HepG2 (cell line): ENCODE results near the gene C1GALT1. TPM values are rescaled to one million over a fixed set of nuclear protein-coding genes. Genes with fewer than 3 reads are reported as not detected.
A peak's percentile ranks its signal among the peaks of the same experiment; 100 is the strongest.

Source experiments
- AKNA ChIP-seq: sonication (generic); formaldehyde crosslinking; IDR thresholded peaks from 2 replicates; pipeline ENCODE4 v1.4.0; 2020; ENCODE audit warnings: missing genetic modification reagents, borderline replicate concordance
- ATF5 ChIP-seq: sonication (generic); formaldehyde crosslinking; IDR thresholded peaks from 2 replicates; pipeline ENCODE4 v1.4.0; 2020; ENCODE audit warnings: mild to moderate bottlenecking, low read depth, missing genetic modification reagents
- ELF1 ChIP-seq: sonication (generic); formaldehyde crosslinking; IDR thresholded peaks from 2 replicates; pipeline ENCODE4 v1.4.0; 2020; ENCODE audit warnings: missing genetic modification reagents
- ERF ChIP-seq: IDR thresholded peaks from 2 replicates; pipeline ENCODE4 v1.6.1; 2018; ENCODE audit warnings: missing biosample characterization, missing genetic modification reagents
- HMG20A ChIP-seq: IDR thresholded peaks from 2 replicates; pipeline ENCODE4 v1.6.1; 2016; ENCODE audit warnings: borderline replicate concordance
- HMGXB4 ChIP-seq, 2 experiments: sonication (generic) in 1 of 2; formaldehyde crosslinking in 1 of 2; IDR thresholded peaks; 2 replicates each; pipeline versions ENCODE4 v1.4.0 to v1.6.1; 2018 to 2020; ENCODE audit warnings: missing genetic modification reagents in 2 of 2, borderline replicate concordance in 1 of 2, low read depth in 1 of 2, mild to moderate bottlenecking in 1 of 2, missing biosample characterization in 1 of 2
- NR3C1 ChIP-seq: sonication (generic); formaldehyde crosslinking; IDR thresholded peaks from 2 replicates; pipeline ENCODE4 v1.4.0; 2020; ENCODE audit warnings: missing genetic modification reagents
- RNF2 ChIP-seq: fragments of 450-650 bp; conservative IDR thresholded peaks from 2 replicates; pipeline ENCODE4 v1.6.1; 2016; ENCODE audit warnings: low read depth
- TGIF2 ChIP-seq: IDR thresholded peaks from 2 replicates; pipeline ENCODE4 v1.6.1; 2016; ENCODE audit warnings: control low read depth, missing compliant biosample characterization
- XRCC5 ChIP-seq: fragments of 200-400 bp; formaldehyde crosslinking; optimal IDR thresholded peaks from 2 replicates; pipeline ENCODE3; 2017; ENCODE audit warnings: mild to moderate bottlenecking, low read length
- ZEB1 ChIP-seq: IDR thresholded peaks from 2 replicates; pipeline ENCODE4 v1.6.1; 2012; ENCODE audit warnings: mild to moderate bottlenecking, low read depth, inconsistent platforms; ENCODE audit not compliant: insufficient replicate concordance
- ZNF124 ChIP-seq: sonication (generic); formaldehyde crosslinking; IDR thresholded peaks from 2 replicates; pipeline ENCODE4 v1.4.0; 2020; ENCODE audit warnings: missing genetic modification reagents
- ZNF776 ChIP-seq: sonication (generic); formaldehyde crosslinking; IDR thresholded peaks from 2 replicates; pipeline ENCODE4 v1.4.0; 2020; ENCODE audit warnings: mild to moderate bottlenecking, missing genetic modification reagents
- polyA plus RNA-seq, 8 experiments: library from polyadenylated mRNA; depleted of rRNA in 3 of 8; stranded (reverse) in 7 of 8; unstranded in 1 of 8; fragments of >200 nt; fragmentation: Illumina TruSeq in 4 of 8; extraction: Trizol in 4 of 8; gene quantifications; 2 replicates each; pipeline versions ENCODE4 v1.2.1 to v1.2.3, GENCODE V29; 2011 to 2016; ENCODE audit warnings: low read depth in 4 of 8, missing spikeins in 1 of 8, mixed read lengths in 1 of 8; ENCODE audit not compliant: insufficient read depth in 1 of 8
- total RNA-seq, 5 experiments: library from RNA; depleted of rRNA; stranded (reverse); fragments of >200 nt; fragmentation: Illumina TruSeq; extraction: Trizol; gene quantifications; 2 replicates each; pipeline ENCODE4 v1.2.3, GENCODE V29; 2016; ENCODE audit warnings: low read depth in 1 of 5
- TF ChIP-seq, protein P1 (sequence below): sonication (generic); formaldehyde crosslinking; IDR thresholded peaks from 2 replicates; pipeline ENCODE4 v1.8.0; 2022; ENCODE audit warnings: low read depth, missing genetic modification reagents
- TF ChIP-seq, protein P2 (sequence below): sonication (generic); formaldehyde crosslinking; IDR thresholded peaks from 2 replicates; pipeline ENCODE4 v1.8.0; 2022; ENCODE audit warnings: mild to moderate bottlenecking, missing genetic modification reagents; ENCODE audit not compliant: insufficient replicate concordance
- TF ChIP-seq, protein P3 (sequence below): conservative IDR thresholded peaks from 2 replicates; pipeline ENCODE4 v1.6.1; 2018; ENCODE audit warnings: missing genetic modification reagents

C1GALT1 gene
- total and polyA plus RNA-seq, 2 of the 13 experiments (the other 11 are each of a cell fraction or from before 2014, with no cell fraction given): 57.1 to 65.9 TPM

DNA sequence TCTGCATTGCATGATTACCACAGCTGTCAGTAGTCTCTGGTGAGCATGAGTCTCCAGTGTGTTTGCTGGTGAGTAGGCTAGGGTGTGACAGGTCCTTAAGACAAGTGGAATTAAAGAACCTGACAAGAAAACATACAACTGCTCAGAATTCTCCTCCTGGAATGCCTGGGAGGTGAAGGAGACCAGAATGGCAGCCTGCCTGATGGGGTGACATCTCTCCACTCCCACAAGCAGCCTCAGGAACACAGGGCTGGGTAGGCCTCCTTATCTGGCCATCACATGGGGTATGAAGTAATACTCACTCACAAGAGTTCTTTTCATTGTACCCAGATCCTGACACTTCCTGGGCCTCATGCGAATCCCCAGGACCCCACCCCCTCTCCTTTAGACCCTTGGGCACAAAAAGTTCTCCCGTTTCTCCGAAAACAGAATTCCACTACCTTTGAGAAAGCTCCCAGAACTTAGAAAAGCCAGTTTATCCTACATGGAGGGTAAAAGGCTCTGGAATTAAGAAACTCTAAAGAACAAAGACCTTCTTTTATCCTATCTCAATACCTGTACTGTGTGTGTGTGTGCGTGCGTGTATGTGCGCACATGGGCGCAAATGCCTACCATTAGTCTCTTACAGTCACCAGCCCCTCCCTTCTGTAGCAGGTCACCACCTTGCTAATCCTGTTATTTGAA is 33.4 kb upstream of the C1GALT1 start (continued):
- TF ChIP-seq AKNA (no peak), HMG20A (CRISPR knock-in tag) (peak; percentile 46; the same call in 1 of the 2 replicates), TGIF2 (CRISPR knock-in tag) (peak; percentile 69; the same call in 1 of the 2 replicates), ERF (CRISPR knock-in tag) (peak; percentile 39; the same call in 1 of the 2 replicates), ZEB1 (no peak), ATF5 (CRISPR knock-in tag) (no peak), ZNF124 (CRISPR knock-in tag) (no peak), HMGXB4 (CRISPR knock-in tag; IDR thresholded peaks at IDR 0.05; ENCODE audit: borderline replicate concordance in 1 of 2, low read depth in 1 of 2) (no peak), XRCC5 (peak; percentile 24), ZNF776 (no peak), ELF1 (CRISPR knock-in tag) (no peak), NR3C1 (CRISPR knock-in tag) (no peak), RNF2 (no peak)
- TF ChIP-seq, protein P1, sequence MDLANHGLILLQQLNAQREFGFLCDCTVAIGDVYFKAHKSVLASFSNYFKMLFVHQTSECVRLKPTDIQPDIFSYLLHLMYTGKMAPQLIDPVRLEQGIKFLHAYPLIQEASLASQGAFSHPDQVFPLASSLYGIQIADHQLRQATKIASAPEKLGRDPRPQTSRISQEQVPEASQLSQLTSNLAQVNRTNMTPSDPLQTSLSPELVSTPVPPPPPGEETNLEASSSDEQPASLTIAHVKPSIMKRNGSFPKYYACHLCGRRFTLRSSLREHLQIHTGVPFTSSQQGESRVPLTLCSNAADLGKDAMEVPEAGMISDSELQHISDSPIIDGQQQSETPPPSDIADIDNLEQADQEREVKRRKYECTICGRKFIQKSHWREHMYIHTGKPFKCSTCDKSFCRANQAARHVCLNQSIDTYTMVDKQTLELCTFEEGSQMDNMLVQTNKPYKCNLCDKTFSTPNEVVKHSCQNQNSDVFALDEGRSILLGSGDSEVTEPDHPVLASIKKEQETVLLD: no peak
- TF ChIP-seq, protein P2, sequence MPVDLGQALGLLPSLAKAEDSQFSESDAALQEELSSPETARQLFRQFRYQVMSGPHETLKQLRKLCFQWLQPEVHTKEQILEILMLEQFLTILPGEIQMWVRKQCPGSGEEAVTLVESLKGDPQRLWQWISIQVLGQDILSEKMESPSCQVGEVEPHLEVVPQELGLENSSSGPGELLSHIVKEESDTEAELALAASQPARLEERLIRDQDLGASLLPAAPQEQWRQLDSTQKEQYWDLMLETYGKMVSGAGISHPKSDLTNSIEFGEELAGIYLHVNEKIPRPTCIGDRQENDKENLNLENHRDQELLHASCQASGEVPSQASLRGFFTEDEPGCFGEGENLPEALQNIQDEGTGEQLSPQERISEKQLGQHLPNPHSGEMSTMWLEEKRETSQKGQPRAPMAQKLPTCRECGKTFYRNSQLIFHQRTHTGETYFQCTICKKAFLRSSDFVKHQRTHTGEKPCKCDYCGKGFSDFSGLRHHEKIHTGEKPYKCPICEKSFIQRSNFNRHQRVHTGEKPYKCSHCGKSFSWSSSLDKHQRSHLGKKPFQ: no peak
- TF ChIP-seq, protein P3, sequence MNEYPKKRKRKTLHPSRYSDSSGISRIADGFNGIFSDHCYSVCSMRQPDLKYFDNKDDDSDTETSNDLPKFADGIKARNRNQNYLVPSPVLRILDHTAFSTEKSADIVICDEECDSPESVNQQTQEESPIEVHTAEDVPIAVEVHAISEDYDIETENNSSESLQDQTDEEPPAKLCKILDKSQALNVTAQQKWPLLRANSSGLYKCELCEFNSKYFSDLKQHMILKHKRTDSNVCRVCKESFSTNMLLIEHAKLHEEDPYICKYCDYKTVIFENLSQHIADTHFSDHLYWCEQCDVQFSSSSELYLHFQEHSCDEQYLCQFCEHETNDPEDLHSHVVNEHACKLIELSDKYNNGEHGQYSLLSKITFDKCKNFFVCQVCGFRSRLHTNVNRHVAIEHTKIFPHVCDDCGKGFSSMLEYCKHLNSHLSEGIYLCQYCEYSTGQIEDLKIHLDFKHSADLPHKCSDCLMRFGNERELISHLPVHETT (CRISPR knock-in tag): no peak
